ENCODE data around the gene EYS. TPM values are rescaled to one million over a fixed set of nuclear protein-coding genes. Genes with fewer than 3 reads are reported as not detected.

The EYS gene
- total and polyA plus RNA-seq, 2 of the 13 experiments (the other 11 are each of a cell fraction or from before 2014, with no cell fraction given) = 0.04 to 0.07 TPM

- TF ChIP-seq ZKSCAN8 (CRISPR knock-in tag; IDR thresholded peaks at IDR 0.05; ENCODE audit: borderline replicate concordance) = no peak
Observed at GRCh38 chr6:64104051-64104450, 1603.0 kb downstream of the EYS start (continued).

GRCh38 chr6:64103480-64103879, 1603.5 kb downstream of the EYS start:
- 0% methylated on average over 1 of the region's 1 CpG for WGBS (ENCODE audit: low lambda C conversion rate)
- DNase-seq (ENCODE audit: low spot score) = no peak
- in situ Hi-C loops (cut with HindIII; ENCODE audit: extremely low pct_ligation_motif_present, low pct_unique_long_range_greater_than_20kb) (no loop called here), intact Hi-C loops (cut with micrococcal nuclease; ENCODE audit: unreplicated experiment) (no loop called here)
- Histone ChIP-seq H3K9ac (ENCODE audit: insufficient read depth, low read depth, low read length) (no peak overlapping the region), H3K36me3 (replicated peaks in 1 of 2; ENCODE audit: control insufficient read depth in 1 of 2, insufficient read depth in 2 of 2, low read length in 2 of 2) (no peaks in the 10 kb centered on the region), H3K27me3 (ENCODE audit: control insufficient read depth in 1 of 2, insufficient read depth in 2 of 2, low read length in 2 of 2) (no peaks in the 10 kb centered on the region), H3K4me3 (replicated peaks in 1 of 3; ENCODE audit: insufficient read depth in 1 of 3, low read depth in 2 of 3, low read length in 3 of 3) (no peak overlapping the region), H3K79me2 (ENCODE audit: insufficient read depth, low read length) (no peaks in the 10 kb centered on the region), H2AFZ (ENCODE audit: low read length) (no peak overlapping the region), H3K9me3 (ENCODE audit: low read length) (no peaks in the 10 kb centered on the region), H3K4me1 (ENCODE audit: insufficient read depth, low read length) (no peaks in the 10 kb centered on the region), H3K4me2 (ENCODE audit: low read depth, low read length) (no peak overlapping the region), H3K27ac (ENCODE audit: extremely low read length, insufficient read depth, low read length) (no peak overlapping the region), H4K20me1 (ENCODE audit: insufficient read depth, low read length) (no peaks in the 10 kb centered on the region)
- TF ChIP-seq GABPB1 (CRISPR knock-in tag; IDR thresholded peaks at IDR 0.05) (no peak), TBX3 (IDR thresholded peaks at IDR 0.05; ENCODE audit: borderline replicate concordance) (no peak), CERS6 (CRISPR knock-in tag; IDR thresholded peaks at IDR 0.05) (no peak), SETDB1 (CRISPR knock-in tag; IDR thresholded peaks at IDR 0.05; ENCODE audit: borderline replicate concordance) (no peak), THAP8 (CRISPR knock-in tag; IDR thresholded peaks at IDR 0.05; ENCODE audit: borderline replicate concordance) (no peak), RELA (CRISPR knock-in tag; IDR thresholded peaks at IDR 0.05) (no peak), ERF (CRISPR knock-in tag; IDR thresholded peaks at IDR 0.05) (no peak), ZNF251 (CRISPR knock-in tag; IDR thresholded peaks at IDR 0.05) (no peak), KLF11 (CRISPR knock-in tag; IDR thresholded peaks at IDR 0.05) (no peak), FOSL1 (CRISPR knock-in tag; IDR thresholded peaks at IDR 0.05; ENCODE audit: borderline replicate concordance) (no peak), YY1 (IDR thresholded peaks at IDR 0.05; ENCODE audit: insufficient read depth, insufficient replicate concordance, low read depth, low read length) (no peak), ZNF451 (CRISPR knock-in tag; IDR thresholded peaks at IDR 0.05) (no peak), EZH2 (conservative IDR thresholded peaks at IDR 0.05; ENCODE audit: low read depth, low read length) (no peak), ZNF282 (IDR thresholded peaks at IDR 0.05; ENCODE audit: partially characterized antibody) (no peak), NFIB (CRISPR knock-in tag; IDR thresholded peaks at IDR 0.05; ENCODE audit: borderline replicate concordance) (no peak), KDM3A (CRISPR knock-in tag; IDR thresholded peaks at IDR 0.05; ENCODE audit: low read depth) (no peak), ZNF17 (CRISPR knock-in tag; IDR thresholded peaks at IDR 0.05) (no peak), ARID2 (CRISPR knock-in tag; IDR thresholded peaks at IDR 0.05; ENCODE audit: borderline replicate concordance) (no peak), MBD4 (IDR thresholded peaks at IDR 0.05; ENCODE audit: borderline replicate concordance, low read length) (no peak), ZNF124 (CRISPR knock-in tag; IDR thresholded peaks at IDR 0.05) (no peak)
- FAIRE-seq = no peak
- POLR2A ChIA-PET = no interaction called here
- BruUV-seq (replicated peaks) = no TSS peak
- ATAC-seq = no peak
- CTCF ChIA-PET (ENCODE audit: low intra/inter-chr PET ratio, low total read pairs) = no interaction called here

Measured in HepG2 (cell line).